DOHH2 (cell line): ENCODE measurements around the gene ATP2B2.

Experiments used
- CTCF ChIP-seq: fragments of 200-600 bp; sonication (generic); IDR thresholded peaks from one replicate; pipeline ENCODE4 v1.5.1; 2014; ENCODE audit warnings: antibody characterized with exemption, mild to moderate bottlenecking, low read depth, low read length; ENCODE audit not compliant: poor library complexity, severe bottlenecking
- EZH2phosphoT487 ChIP-seq: fragments of 200-600 bp; sonication (generic); IDR thresholded peaks from 2 replicates; pipeline ENCODE4 v1.6.1; 2017; ENCODE audit warnings: borderline replicate concordance, mild to moderate bottlenecking, antibody characterized with exemption, low read length, moderate library complexity, mixed read lengths

- no peak for TF ChIP-seq CTCF
- no peak for TF ChIP-seq EZH2phosphoT487
Observed at GRCh38 chr3:10508235-10508618, 2.8 kb upstream of the ATP2B2 start.
